ENCODE data around the gene TIGD7. TPM values are rescaled to one million over a fixed set of nuclear protein-coding genes. Genes with fewer than 3 reads are reported as not detected.
A peak's percentile ranks its signal among the peaks of the same experiment; 100 is the strongest.
"Not testable (repeated sequence)": the region's sequence is repeated elsewhere in the genome, so short reads cannot be mapped to it uniquely, and the experiment has no call there.

The TIGD7 gene
- total and polyA plus RNA-seq, 3 donors from 2014 or later: 12.7 to 22.6 (median 17.5) TPM

DNA sequence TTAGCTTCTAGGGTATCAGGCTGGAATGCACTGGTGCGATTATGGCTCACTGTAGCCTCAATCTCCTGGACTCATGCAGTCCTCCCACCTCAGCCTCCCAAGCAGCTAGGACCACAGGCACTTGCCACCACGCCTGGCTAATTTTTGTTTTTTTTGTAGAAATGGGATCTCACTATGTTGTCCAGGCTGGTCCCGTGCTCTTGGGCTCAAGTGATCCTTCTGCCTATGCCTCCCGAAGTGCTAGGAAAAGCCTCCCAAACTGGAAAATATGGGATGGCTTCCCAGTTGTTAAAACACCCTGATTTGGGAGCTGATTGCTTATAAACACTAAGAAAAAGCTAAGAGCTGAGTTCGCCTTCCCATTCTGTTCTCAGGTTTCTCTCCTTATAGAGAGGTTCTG lies 28.6 kb downstream of the TIGD7 start:
- intact Hi-C loops (cut with DNase I; ENCODE audit: low total_unique reads): no loop called here
- WGBS, 2 donors: 82 to 86% methylated on average over 5 of the region's 5 CpGs
- Histone ChIP-seq H3K4me3 (no peak overlapping the region), H3K27me3 (no peaks in the 10 kb centered on the region), H3K36me3 (ENCODE audit: low read depth, missing control alignments) (no peaks in the 10 kb centered on the region), H3K9me3 (no peaks in the 10 kb centered on the region), H3K27ac (no peak overlapping the region), H3K4me1 (peaks cover 25% of the 10 kb centered on the region)
- TF ChIP-seq, protein P1, sequence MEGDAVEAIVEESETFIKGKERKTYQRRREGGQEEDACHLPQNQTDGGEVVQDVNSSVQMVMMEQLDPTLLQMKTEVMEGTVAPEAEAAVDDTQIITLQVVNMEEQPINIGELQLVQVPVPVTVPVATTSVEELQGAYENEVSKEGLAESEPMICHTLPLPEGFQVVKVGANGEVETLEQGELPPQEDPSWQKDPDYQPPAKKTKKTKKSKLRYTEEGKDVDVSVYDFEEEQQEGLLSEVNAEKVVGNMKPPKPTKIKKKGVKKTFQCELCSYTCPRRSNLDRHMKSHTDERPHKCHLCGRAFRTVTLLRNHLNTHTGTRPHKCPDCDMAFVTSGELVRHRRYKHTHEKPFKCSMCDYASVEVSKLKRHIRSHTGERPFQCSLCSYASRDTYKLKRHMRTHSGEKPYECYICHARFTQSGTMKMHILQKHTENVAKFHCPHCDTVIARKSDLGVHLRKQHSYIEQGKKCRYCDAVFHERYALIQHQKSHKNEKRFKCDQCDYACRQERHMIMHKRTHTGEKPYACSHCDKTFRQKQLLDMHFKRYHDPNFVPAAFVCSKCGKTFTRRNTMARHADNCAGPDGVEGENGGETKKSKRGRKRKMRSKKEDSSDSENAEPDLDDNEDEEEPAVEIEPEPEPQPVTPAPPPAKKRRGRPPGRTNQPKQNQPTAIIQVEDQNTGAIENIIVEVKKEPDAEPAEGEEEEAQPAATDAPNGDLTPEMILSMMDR (IDR thresholded peaks at IDR 0.05): no peak
- no peak for TF ChIP-seq POLR2A (IDR thresholded peaks at IDR 0.05)
- peak; percentile 14 for DNase-seq

DNA sequence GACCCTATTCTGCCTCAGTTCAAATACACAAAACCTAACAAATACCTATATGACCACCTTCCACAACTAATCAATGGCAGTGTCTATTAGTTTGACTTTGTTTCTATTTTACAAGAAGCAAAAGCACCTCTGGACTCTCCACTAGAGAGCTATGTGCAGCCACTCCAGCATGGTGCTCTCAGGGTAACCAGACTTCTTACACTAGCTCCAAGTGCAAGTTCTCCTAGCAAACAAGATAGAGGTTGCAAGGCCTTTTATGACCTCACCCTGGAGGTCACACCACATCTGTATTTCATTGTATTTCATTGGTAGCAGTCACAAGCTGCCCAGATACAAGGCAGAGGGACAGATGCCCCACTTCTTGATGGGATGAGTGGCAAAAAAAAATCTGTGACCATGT lies 30.3 kb downstream of the TIGD7 start:
- H3K9me3 ChIP-seq: no peaks in the 10 kb centered on the region
- H3K4me3 ChIP-seq: no peak overlapping the region
- no peaks in the 10 kb centered on the region for H3K36me3 ChIP-seq (ENCODE audit: low read depth, missing control alignments)
- no peaks in the 10 kb centered on the region for H3K27me3 ChIP-seq
- TF ChIP-seq POLR2A (IDR thresholded peaks at IDR 0.05): no peak
- TF ChIP-seq, protein P1 (IDR thresholded peaks at IDR 0.05): no peak
- H3K4me1 ChIP-seq: peaks cover 24% of the 10 kb centered on the region
- DNase-seq: peak; percentile 12
- intact Hi-C loops (cut with DNase I; ENCODE audit: low total_unique reads): no loop called here
- H3K27ac ChIP-seq: peak overlapping the region; percentile 20 to 24

DNA sequence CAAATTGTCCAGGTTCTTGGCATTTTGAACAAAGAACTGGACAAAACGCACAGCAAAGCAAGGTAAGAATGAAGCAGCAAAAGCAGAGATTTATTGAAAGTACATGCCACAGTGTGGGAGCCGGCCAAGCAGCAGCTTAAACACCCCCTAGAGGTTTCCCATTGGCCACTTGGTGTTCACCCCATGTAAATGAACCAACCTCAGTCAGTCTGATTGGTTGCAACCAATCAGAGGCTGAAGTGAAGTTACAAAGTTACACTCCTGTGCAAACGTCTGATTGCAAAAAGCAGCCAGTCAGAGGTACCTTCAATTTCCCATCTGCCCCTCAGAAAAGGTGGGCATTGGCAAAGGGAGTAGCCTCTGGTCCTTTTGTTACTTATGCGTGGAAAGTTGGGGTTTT lies 30.7 kb downstream of the TIGD7 start:
- DNase-seq: peak; percentile 86
- Histone ChIP-seq H3K27me3 (no peaks in the 10 kb centered on the region), H3K4me3 (no peak overlapping the region), H3K27ac (peak overlapping the region; percentile 37 to 42), H3K9me3 (no peaks in the 10 kb centered on the region), H3K36me3 (ENCODE audit: low read depth, missing control alignments) (no peaks in the 10 kb centered on the region), H3K4me1 (peaks cover 24% of the 10 kb centered on the region)
- intact Hi-C loops (cut with DNase I; ENCODE audit: low total_unique reads): no loop called here
- 29 to 34% methylated on average over 4 of the region's 4 CpGs for WGBS, 2 donors
- TF ChIP-seq, protein P1 (IDR thresholded peaks at IDR 0.05): no peak
- TF ChIP-seq POLR2A (IDR thresholded peaks at IDR 0.05): no peak

DNA sequence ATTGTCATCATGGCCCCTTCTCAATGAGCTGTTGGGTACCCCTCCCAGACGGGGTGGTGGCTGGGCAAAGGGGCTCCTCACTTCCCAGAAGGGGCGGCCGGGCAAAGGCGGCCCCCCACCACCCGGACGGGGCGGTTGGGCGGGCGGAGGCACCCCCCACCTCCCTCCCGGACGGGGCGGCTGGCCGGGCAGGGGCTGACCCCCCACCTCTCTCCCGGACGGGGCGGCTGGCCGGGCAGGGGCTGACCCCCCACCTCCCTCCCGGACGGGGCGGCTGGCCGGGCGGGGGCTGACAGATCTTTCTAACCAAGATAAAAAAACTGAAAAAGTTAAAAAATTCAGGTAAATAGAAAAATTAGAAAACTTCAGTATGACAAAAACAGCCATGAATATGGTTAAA lies 33.9 kb downstream of the TIGD7 start:
- 96% methylated on average over 22 of the region's 22 CpGs for WGBS, 2 donors
- intact Hi-C loops (cut with DNase I; ENCODE audit: low total_unique reads); H3K9me3 ChIP-seq: not testable (repeated sequence)

DNA sequence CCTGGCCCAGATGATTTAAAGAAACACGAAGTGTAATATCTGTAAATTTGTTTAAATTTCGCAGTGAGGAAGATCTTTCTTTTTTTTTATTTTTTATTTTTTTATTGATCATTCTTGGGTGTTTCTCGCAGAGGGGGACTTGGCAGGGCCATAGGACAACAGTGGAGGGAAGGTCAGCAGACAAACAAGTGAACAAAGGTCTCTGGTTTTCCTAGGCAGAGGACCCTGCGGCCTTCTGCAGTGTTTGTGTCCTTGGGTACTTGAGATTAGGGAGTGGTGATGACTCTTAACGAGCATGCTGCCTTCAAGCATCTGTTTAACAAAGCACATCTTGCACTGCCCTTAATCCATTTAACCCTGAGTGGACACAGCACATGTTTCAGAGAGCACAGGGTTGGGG lies 34.5 kb downstream of the TIGD7 start:
- intact Hi-C loops (cut with DNase I; ENCODE audit: low total_unique reads): not testable (repeated sequence)

More for the DNA sequence above, 33.9 kb downstream of the TIGD7 start:
- not testable (repeated sequence) for H3K27me3 ChIP-seq; DNase-seq; H3K36me3 ChIP-seq (ENCODE audit: low read depth, missing control alignments); H3K4me3 ChIP-seq; H3K27ac ChIP-seq
- peaks cover 32% of the 10 kb centered on the region for H3K4me1 ChIP-seq

DNA sequence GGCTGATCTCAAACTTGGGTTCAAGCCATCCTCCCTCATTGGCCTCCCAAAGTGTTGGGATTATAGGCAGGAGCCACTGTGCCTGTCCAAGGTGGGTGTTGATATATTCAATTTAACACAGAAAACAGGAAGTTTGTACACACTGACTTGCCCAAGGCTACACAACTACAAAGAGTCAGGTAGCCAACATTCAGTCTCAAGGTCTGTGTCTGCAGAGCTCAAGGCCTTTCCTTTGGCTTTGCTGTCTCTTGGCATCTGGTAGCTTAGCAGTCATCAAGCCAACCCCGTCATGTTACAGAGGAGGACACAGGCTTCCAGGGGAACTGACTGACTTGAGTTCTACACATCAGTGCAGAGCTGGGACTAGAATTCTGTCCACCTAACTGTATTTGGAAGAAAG lies 36.9 kb downstream of the TIGD7 start:
- TF ChIP-seq POLR2A (IDR thresholded peaks at IDR 0.05): no peak
- TF ChIP-seq, protein P1 (IDR thresholded peaks at IDR 0.05): no peak
- no peaks in the 10 kb centered on the region for H3K36me3 ChIP-seq (ENCODE audit: low read depth, missing control alignments)
- 33 to 69% methylated on average over 1 of the region's 1 CpG for WGBS, 2 donors
- intact Hi-C loops (cut with DNase I; ENCODE audit: low total_unique reads): no loop called here
- no peak overlapping the region for H3K4me3 ChIP-seq
- peaks cover 14% of the 10 kb centered on the region for H3K4me1 ChIP-seq
- no peak overlapping the region for H3K27ac ChIP-seq
- DNase-seq: no peak
- H3K9me3 ChIP-seq: no peaks in the 10 kb centered on the region
- no peaks in the 10 kb centered on the region for H3K27me3 ChIP-seq

More for the DNA sequence above, 34.5 kb downstream of the TIGD7 start:
- H3K36me3 ChIP-seq (ENCODE audit: low read depth, missing control alignments); DNase-seq; H3K9me3 ChIP-seq; H3K4me3 ChIP-seq; H3K27me3 ChIP-seq; H3K27ac ChIP-seq: not testable (repeated sequence)
- WGBS, 2 donors: 51 to 73% methylated on average over 5 of the region's 5 CpGs
- peaks cover 32% of the 10 kb centered on the region for H3K4me1 ChIP-seq
